Activated T-cell treated with anti-CD3 and anti-CD28 coated beads for 4 hours (primary cell): ENCODE results near the gene TYW1.
A peak's percentile ranks its signal among the peaks of the same experiment; 100 is the strongest.
"Not testable (repeated sequence)": the region's sequence is repeated elsewhere in the genome, so short reads cannot be mapped to it uniquely, and the experiment has no call there.

ENCODE experiments used
- DNase-seq: peaks from one replicate; pipeline ENCODE4 v3.0.0-alpha.2; 2020

Gene TYW1

DNA sequence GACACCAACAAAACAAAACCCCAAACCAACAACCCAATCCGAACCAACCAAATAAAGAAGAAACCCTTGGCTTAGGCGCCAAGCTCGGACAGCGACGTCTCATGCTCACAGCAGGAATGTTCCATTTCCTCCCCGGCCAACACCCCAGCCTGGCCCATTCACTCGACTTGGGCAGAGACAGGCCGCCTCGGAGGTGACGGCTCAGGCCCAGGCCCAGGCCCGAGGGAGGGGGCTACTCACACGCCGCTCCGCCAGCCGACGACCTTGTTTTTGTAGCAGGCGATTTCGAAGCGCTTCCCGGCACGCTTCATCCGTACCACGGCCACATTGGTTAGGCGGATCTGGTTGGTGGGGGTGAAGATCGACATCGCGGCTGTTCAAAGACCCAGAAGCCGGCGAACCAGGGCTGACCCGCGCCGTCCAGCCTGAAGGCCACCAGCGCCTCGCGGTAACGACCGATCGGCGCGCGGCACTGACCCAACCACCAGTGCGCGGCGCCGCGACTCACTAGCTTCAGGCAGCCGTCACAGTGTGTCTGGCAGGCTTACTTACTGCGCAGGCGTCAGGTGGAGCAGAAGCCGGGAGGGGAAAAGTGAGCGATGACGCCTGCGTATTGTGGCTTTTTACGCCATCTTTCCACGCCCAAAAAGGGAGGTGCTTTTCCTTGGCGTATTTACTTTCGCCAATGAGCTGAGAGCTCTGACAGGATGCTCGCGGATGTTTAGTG, 1.4 kb upstream of the TYW1 start, which contains the start of gene SBDS:
Gene SBDS (minus strand): TSS at position 537 of the 727 bp plus-strand sequence. CDS start 169 bp downstream, at position 368.
- peak; percentile 88 for DNase-seq

- not testable (repeated sequence) for DNase-seq
These were observed 4.1 kb downstream of the TYW1 start for GRCh38 chr7:67000601-67001258.

- DNase-seq = not testable (repeated sequence)
These were observed 7.5 kb downstream of the TYW1 start for GRCh38 chr7:67004145-67004544.

DNA sequence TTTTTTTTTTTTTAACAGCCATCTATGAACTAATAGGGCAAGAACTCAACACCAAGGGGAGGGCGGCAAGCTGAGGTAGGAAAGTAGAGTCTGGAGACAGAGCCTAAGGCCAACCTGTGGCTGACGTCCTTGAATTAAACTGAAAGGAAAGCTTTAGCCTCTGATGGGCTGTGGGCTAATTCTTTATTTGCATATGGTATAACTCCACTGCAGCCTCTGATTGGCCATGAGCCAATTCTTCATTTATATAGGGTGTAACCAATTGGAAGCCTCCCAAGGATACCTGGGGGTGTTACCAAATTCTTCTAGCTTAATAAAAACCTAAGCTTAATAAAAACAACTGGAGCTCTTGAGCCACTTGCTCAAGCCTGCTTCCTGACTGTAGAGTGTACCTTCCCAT, 10.3 kb downstream of the TYW1 start:
- DNase-seq = no peak

DNA sequence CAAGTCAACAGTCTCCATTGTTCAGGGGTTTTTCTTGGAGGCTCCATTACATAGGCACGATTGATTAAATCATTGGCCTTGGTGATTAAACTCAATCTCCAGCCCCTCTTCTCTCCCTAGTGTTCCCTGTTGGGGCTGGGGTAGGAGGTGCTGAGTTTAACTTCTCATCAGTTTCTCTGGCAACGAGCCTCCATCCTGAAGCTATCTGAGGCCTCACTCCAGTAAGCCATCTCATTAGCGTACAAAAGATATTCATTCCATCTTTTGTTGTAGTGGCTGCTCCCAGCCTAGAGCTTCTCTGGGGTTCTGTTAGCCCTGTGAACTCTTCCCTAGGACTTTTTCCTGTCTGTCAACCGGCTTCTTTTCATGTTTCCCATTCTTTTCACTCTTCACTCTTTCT, 11.6 kb downstream of the TYW1 start:
- no peak for DNase-seq

DNA sequence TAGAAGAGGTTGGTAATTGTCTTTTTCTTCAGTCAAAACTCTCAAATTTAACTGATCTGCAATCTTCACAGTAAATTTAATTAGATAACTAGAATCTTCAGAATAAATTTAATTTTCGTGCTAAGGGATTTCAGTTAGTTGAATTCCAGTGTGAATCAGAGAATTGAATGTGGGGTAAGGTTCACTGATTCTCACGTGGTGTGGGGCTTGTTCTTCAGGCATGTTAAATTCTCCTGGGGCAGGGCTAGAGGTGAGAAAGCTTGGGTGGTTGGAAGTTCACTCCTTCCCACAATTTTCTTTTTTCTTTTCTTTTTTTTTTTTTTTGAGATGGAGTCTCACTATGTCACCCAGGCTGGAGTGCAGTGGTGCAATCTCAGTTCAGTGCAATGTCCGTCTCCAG, 13.0 kb downstream of the TYW1 start:
- DNase-seq = not testable (repeated sequence)

- DNase-seq = not testable (repeated sequence)
These were observed 17.5 kb downstream of the TYW1 start for GRCh38 chr7:67014076-67014622.

GRCh38 chr7:67017971-67018370, 21.3 kb downstream of the TYW1 start:
- not testable (repeated sequence) for DNase-seq

- DNase-seq = no peak
These were observed 22.3 kb downstream of the TYW1 start for GRCh38 chr7:67018940-67019339.

DNA sequence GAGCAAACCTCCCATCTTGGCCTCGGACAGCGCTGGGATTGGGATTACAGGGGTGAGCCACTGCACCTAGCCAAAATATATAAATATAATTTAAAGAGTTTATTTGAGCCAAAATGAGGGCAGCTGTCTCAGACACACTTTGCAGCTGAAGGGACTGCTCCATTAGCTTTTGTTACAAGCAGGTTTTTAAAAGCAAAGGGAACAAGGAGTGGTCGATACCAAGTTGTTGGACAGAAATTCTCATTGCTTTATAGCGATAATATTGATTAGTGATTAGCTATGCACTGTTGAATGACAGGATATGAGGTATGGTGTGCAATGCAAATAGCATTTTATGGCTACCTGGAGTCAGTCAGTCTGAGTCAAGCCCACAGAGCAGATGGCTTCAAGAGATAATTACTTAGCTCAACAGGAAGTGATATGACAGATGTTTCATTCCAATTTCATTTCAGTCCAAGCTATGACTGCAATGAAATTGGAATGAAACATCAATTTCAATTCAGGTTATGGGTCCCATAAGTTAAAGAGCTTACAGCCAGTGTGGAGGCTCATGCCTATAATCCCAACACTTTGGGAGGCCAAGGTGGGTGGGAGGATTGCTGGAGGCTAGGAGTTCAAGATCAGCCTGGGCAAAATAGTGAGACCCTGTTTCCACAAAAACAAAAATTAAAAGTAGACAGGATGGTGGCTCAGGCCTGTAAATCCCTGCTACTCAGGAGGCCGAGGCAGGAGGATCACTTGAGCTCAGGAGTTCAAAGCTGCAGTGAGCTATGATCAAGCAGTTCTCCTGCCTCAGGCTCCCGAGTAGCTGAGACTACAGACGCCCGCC, 23.1 kb downstream of the TYW1 start:
- no peak for DNase-seq

DNA sequence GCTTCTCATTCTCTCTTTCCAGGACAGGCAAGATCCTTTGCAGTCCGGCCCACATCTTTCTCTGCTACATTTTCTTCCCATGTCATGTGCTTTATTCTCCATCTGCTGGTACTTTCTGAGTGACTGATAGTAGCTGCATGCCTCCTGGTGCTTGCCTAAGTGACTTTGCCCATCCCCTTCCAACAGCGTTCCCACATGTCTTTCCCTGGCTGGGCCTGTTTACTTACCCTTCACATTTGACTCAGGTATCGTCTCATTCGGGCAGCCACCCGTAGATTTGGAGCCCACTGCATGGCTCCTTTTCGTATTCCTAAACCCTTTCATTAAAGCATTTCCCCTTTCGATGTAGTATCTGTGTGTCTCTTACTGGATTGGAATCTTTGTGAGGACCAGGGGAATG, 24.6 kb downstream of the TYW1 start:
- no peak for DNase-seq

- no peak for DNase-seq
These were observed 25.9 kb downstream of the TYW1 start for GRCh38 chr7:67022511-67022910.

DNA sequence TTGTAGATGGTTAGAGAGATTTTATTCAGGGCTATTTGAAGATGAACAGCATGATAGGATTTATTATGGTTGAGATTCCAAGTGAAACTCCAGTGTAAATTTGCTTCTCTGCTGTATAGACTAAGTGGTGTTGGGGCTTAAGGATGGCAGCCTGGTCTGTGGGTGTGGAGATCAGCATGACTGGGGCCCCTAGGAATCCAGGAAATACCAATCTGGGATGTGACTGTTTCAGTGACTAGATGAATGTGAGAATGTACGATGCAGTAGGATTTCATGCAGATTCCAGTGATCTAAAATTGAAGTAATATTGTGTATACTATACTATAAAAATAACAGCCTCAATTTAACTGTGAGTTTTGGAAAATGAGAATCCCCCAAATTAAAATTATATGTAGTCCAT, 28.8 kb downstream of the TYW1 start:
- not testable (repeated sequence) for DNase-seq

GRCh38 chr7:67031685-67032084, 35.1 kb downstream of the TYW1 start:
- not testable (repeated sequence) for DNase-seq

GRCh38 chr7:67033251-67033650, 36.6 kb downstream of the TYW1 start:
- DNase-seq = no peak

DNA sequence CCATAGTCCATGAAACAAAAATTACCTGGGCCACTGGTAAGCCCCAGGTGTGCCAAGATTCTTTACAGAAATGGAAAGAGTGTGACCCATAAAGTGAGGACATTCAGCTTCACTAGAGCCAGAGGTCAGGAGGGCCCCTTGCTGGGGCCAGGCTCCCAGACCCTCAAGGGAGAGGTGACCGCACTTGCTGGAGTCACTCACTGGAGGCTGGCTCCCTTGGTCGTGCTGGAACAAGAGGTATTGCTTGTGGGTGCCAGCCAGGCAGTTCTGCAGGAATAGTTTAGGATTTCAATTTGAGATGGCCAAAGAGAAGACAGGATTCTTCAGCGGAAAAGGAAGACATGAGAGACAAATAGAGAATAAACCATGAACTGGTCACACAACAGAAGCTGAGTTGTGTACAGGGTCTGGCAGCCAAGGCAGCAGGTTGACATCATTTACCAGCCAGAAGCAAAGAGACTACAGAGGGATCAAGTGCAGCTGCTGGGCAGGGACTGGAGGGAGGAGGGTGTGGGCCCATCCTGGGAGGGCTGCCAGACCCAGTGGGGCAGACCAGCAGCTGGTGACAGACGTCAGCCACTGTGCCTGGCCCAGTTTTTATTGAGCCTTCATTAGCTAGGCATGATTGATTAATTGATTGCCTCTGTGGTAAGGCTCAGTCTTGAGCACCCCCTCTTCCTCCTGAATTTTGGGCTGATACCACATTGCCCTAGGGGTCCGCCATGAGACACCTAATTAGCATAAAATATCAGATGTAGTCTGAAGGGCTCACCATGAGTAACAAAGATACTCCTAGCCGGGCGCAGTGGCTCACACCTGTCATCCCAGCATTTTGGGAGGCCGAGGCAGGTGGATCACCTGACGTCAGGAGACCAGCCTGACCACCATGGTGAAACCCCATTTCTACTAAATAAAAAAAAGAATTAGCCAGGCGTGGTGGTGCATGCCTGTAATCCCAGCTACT, 40.1 kb downstream of the TYW1 start:
- DNase-seq = not testable (repeated sequence)

DNA sequence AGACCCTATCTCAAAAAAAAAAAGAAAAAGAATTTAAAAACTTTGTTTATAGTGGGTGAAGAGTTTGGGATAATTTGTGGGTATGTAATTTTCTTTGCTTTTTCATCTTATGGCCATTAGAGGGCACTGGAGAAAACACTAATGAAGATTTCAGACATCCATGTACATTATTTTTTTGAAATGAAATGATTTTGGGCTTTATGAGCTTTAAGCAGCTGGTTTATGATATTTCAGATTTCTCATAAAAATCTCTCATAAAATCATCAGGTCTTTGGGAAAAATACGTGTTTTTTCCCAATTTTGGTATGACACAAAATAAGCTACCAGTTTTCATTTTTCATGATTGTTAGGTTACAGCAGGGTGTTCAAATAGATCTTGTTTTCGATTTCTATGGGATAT, 44.2 kb downstream of the TYW1 start:
- not testable (repeated sequence) for DNase-seq

DNA sequence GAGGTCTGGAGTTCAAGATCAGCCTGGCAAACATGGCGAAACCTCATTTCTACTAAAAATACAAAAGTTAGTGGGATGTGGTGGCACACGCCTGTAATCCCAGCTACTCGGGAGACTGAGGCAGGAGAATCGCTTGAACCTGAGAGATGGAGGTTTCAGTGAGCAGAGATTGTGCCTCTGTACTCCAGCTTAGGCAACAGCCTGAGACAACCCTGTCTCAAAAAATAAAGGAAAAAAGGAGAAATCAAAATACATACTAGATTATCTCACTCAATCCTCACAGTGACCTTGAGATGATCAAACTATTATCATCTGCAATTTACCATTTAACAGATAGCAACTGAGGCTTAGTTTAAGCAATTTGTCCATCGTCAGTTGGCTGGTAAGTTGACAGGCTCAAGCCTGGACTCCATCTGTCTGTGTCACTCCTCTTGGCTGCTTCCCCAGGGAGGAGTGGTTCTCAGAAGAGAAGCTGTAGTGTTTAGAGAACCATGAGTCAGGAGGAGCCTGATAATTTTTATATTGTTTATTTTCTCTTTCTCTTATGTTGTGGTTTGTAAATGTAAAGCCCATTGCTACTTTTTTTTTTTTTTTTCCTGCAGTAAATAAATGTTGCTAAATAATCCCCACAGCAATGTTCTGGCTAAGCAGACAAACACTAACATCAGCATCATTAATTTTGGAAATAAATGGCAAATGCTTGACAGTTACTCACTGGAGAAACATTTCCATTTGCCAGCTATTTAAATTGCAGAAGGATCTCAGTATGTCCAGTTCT, 46.3 kb downstream of the TYW1 start:
- not testable (repeated sequence) for DNase-seq

DNA sequence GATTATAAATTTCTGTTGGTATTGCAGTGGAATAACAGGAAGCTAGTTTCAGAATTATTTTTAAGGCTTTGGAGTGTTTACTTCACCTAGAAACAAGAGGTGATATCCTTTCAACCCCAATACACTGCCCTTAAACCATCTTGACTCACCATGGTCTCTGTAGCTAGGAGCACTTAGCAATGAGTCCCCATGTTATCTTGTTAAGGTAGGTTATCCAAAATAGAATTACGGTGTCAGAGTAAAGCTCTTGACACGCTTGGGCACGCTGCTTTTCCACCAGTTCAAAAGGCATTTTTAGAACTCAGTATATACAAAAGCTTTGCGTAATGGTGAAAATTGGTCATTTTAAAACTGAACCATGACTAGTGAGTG, 46.9 kb downstream of the TYW1 start:
- not testable (repeated sequence) for DNase-seq

DNA sequence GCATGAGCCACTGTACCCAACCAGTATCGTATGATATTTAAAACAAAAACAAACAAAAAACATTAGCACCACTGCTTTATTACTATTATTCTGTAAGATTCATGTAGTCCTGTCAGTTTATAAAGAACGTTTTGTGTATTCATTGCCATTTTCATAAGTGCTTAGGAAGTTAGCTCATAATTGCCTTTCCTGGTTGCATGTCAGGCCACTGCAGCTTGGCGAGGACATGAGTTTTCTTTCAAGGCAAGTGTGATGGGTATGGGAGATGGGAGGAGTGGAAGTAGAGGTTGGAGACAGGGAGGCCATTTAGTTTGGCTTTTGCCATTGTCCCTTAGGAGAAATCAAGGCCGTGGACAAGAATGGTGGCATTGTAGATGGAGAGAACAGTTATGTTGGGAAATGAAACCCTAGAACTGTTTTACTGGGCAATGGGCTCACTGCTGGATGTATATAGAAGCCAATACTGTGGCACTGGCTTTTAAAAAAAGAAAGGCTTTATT, 48.9 kb downstream of the TYW1 start:
- no peak for DNase-seq

DNA sequence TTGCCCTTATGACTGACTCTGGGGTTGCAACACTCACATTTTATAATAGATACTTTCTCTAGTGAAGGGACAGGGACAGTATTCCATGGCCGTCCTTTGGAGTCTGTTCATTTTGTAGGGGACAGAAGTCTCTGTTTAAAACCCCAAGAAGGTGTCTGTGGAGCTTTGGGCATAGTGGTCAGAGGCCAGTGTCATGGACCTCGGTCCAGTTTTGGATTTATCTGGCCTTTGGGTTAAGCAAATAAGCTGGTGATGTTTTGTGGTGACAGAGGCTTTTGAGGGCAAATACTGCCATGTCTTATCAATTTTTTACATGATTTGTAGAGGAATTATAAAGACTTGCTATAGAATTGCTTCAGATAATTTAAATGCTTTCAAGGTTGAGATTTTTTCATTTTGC, 50.2 kb downstream of the TYW1 start:
- DNase-seq = not testable (repeated sequence)
